OCI-LY1 (cell line): Measurements from ENCODE around the gene CMC2.

ENCODE experiments used
- CTCF ChIP-seq: fragments of 200-600 bp; sonication (generic), shearing (Covaris generic); IDR thresholded peaks from 2 replicates; pipeline ENCODE4 v1.5.1; 2017; ENCODE audit warnings: mild to moderate bottlenecking, antibody characterized with exemption, low read length, moderate library complexity, mixed read lengths
- EZH2 ChIP-seq: fragments of 200-600 bp; sonication (generic), shearing (Covaris generic); IDR thresholded peaks from 2 replicates; pipeline ENCODE4 v1.8.0; 2017; ENCODE audit warnings: borderline replicate concordance, mixed run types, mild to moderate bottlenecking, antibody characterized with exemption, low read length, moderate library complexity, mixed read lengths

DNA sequence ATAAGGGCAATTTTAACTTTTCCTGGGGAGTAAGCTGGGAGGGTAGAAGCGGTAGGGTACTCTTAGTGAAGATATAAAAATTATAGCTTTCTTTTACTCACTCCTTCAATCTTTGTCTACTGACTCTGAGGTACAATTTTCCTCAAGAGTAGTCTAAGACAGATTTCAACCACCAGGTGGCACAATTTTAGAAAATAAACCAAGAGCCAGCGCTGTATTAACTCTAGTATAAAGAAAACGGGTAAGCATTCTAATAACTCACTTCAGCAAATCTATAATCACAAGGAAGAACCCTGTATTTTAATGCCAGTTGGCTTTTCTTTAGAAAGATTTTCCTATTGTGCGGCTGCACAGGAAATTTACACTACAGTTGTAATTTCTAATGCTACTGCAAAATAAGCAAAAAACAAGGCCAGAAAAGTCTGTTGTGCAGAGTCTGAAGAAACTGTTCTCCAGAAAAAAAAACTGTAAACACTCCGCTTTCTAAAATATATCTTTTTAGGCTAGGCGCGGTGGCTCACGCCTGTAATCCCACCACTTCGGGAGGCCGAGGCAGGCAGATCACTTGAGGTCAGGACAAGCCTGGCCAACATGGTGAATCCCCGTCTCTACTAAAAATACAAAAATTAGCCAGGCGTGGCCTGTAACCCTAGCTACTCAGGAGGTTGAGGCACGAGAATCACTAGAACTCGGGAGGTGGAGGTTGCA lies 1.9 kb downstream of the CMC2 start:
- TF ChIP-seq CTCF: peak; percentile 63
- no peak for TF ChIP-seq EZH2
